Smooth muscle cell (in vitro differentiated cells): ENCODE measurements around the gene TPCN2. TPM values are rescaled to one million over a fixed set of nuclear protein-coding genes. Genes with fewer than 3 reads are reported as not detected.
"Not testable (repeated sequence)": the region's sequence is repeated elsewhere in the genome, so short reads cannot be mapped to it uniquely, and the experiment has no call there.

Experiments used
- DNase-seq: peaks from one replicate; lab custom pipeline; 2025; ENCODE audit not compliant: unreplicated experiment; lab: John Stamatoyannopoulos, UW
- H2AFZ ChIP-seq: fragments of 200-600 bp; sonication (generic); 2 replicates; pipeline ENCODE4 v1.6.0; 2016; ENCODE audit warnings: antibody characterized with exemption, low read depth, mild to moderate bottlenecking
- H3F3A ChIP-seq: fragments of 200-600 bp; sonication (generic); 2 replicates; pipeline ENCODE4 v1.6.0; 2017; ENCODE audit warnings: antibody characterized with exemption, low read depth
- H3K27ac ChIP-seq: fragments of 200-600 bp; sonication (generic); 2 replicates; pipeline ENCODE4 v1.5.1; 2016; ENCODE audit warnings: low read depth, mild to moderate bottlenecking
- H3K27me3 ChIP-seq: fragments of 200-600 bp; sonication (generic); 2 replicates; pipeline ENCODE4 v1.6.1; 2016; ENCODE audit warnings: low read depth, mild to moderate bottlenecking
- H3K36me3 ChIP-seq: fragments of 200-600 bp; sonication (generic); 2 replicates; pipeline ENCODE4 v1.5.1; 2016; ENCODE audit warnings: low read depth
- H3K4me1 ChIP-seq: fragments of 200-600 bp; sonication (generic); 2 replicates; pipeline ENCODE4 v1.5.1; 2016; ENCODE audit warnings: low read depth
- H3K4me2 ChIP-seq: fragments of 200-600 bp; sonication (generic); 2 replicates; pipeline ENCODE4 v1.6.0; 2016; ENCODE audit warnings: mild to moderate bottlenecking
- H3K4me3 ChIP-seq: fragments of 200-600 bp; sonication (generic); 2 replicates; pipeline ENCODE4 v1.5.1; 2016; ENCODE audit warnings: mild to moderate bottlenecking
- H3K79me2 ChIP-seq: fragments of 200-600 bp; sonication (generic); 2 replicates; pipeline ENCODE4 v1.6.0; 2016; ENCODE audit warnings: low read depth, mild to moderate bottlenecking
- H3K9ac ChIP-seq: fragments of 200-600 bp; sonication (generic); 2 replicates; pipeline ENCODE4 v1.6.0; 2016; ENCODE audit warnings: low read depth
- H3K9me3 ChIP-seq: fragments of 200-600 bp; sonication (generic); replicated peaks from 2 replicates; pipeline ENCODE4 v1.5.1; 2016; ENCODE audit warnings: low read depth
- H4K20me1 ChIP-seq: fragments of 200-600 bp; sonication (generic); 2 replicates; pipeline ENCODE4 v1.6.0; 2016; ENCODE audit warnings: low read depth
- CTCF ChIP-seq: fragments of 200-600 bp; sonication (generic); IDR thresholded peaks from 2 replicates; pipeline ENCODE4 v1.5.1; 2017; ENCODE audit warnings: borderline replicate concordance, mild to moderate bottlenecking, antibody characterized with exemption; ENCODE audit not compliant: insufficient read depth, poor library complexity, severe bottlenecking
- WGBS: methylation state at CpG from one replicate; pipeline ENCODE4 v1.1.7; 2016; ENCODE audit warnings: low lambda C conversion rate; 5-methylcytosine and 5-hydroxymethylcytosine counted together
- polyA plus RNA-seq: library from polyadenylated mRNA; unstranded; fragments of >200 nt; fragmentation: Nextera tagmentation; extraction: Ambion mirVana; gene quantifications from 2 replicates; pipeline ENCODE4 v1.2.1, GENCODE V29; 2016
- total RNA-seq: library from RNA; depleted of rRNA; stranded (reverse); fragments of >200 nt; gene quantifications from 2 replicates; pipeline ENCODE4 v1.2.3, GENCODE V29; 2014

TPCN2 gene
- total RNA-seq: 5.9 and 7.4 TPM in 2 replicates
- polyA plus RNA-seq: 10.5 and 13.6 TPM in 2 replicates

- no peak for TF ChIP-seq CTCF
- under 1% methylated on average over 68 of the region's 76 CpGs for WGBS
- H3K4me2 ChIP-seq: peak within 1 kb of the TSS; percentile 92
- peak within 1 kb of the TSS; percentile 88 for H3K9ac ChIP-seq
- H3K27ac ChIP-seq: no peak within 1 kb of the TSS
- peak; percentile 76 for DNase-seq
- H3K4me1 ChIP-seq: peaks cover 11% of the 10 kb centered on the region
- peaks cover 30% of the 10 kb centered on the region for H4K20me1 ChIP-seq
- peak within 1 kb of the TSS; percentile 79 for H3K4me3 ChIP-seq
- H3K9me3 ChIP-seq: no peaks in the 10 kb centered on the region
- peak within 1 kb of the TSS; percentile 87 for H2AFZ ChIP-seq
- peaks cover 11% of the 10 kb centered on the region for H3F3A ChIP-seq
- H3K36me3 ChIP-seq: no peaks in the 10 kb centered on the region
- H3K79me2 ChIP-seq: peaks cover 29% of the 10 kb centered on the region
- no peaks in the 10 kb centered on the region for H3K27me3 ChIP-seq
Measured at GRCh38 chr11:69048694-69049489, at the start of gene TPCN2. Gene TPCN2 (plus strand): TSS chr11:69048932. CDS start chr11:69048998, 66 bp downstream.

- TF ChIP-seq CTCF: no peak
- Histone ChIP-seq H3K4me3 (no peak overlapping the region), H3K9ac (no peak overlapping the region), H3K27me3 (no peaks in the 10 kb centered on the region), H3K4me1 (no peaks in the 10 kb centered on the region), H3K27ac (no peak overlapping the region), H3K9me3 (no peaks in the 10 kb centered on the region), H3F3A (peaks cover 13% of the 10 kb centered on the region), H4K20me1 (no peaks in the 10 kb centered on the region), H2AFZ (no peak overlapping the region), H3K36me3 (no peaks in the 10 kb centered on the region), H3K4me2 (no peak overlapping the region), H3K79me2 (no peaks in the 10 kb centered on the region)
- WGBS: 92% methylated on average over 8 of the region's 8 CpGs
- DNase-seq: no peak
Measured at GRCh38 chr11:68999093-68999747, 49.5 kb upstream of the TPCN2 start.

GRCh38 chr11:68999748-69000355 lies 48.9 kb upstream of the TPCN2 start:
- not testable (repeated sequence) for H3K36me3 ChIP-seq, H3K9ac ChIP-seq, H3K4me1 ChIP-seq, H3K27ac ChIP-seq, H3K27me3 ChIP-seq, H4K20me1 ChIP-seq, H3K79me2 ChIP-seq, H2AFZ ChIP-seq, H3K4me2 ChIP-seq, DNase-seq, H3K9me3 ChIP-seq, H3K4me3 ChIP-seq
- WGBS: 93% methylated on average over 12 of the region's 12 CpGs
- peaks cover 13% of the 10 kb centered on the region for H3F3A ChIP-seq

GRCh38 chr11:69000391-69000790 lies 48.3 kb upstream of the TPCN2 start:
- peak overlapping the region; percentile 53 for H3K27ac ChIP-seq
- H4K20me1 ChIP-seq: no peaks in the 10 kb centered on the region
- DNase-seq: no peak
- no peaks in the 10 kb centered on the region for H3K27me3 ChIP-seq
- no peaks in the 10 kb centered on the region for H3K4me1 ChIP-seq
- H3K36me3 ChIP-seq: no peaks in the 10 kb centered on the region
- H2AFZ ChIP-seq: no peak overlapping the region
- no peaks in the 10 kb centered on the region for H3K9me3 ChIP-seq
- WGBS: 93% methylated on average over 5 of the region's 5 CpGs
- H3K79me2 ChIP-seq: no peaks in the 10 kb centered on the region
- TF ChIP-seq CTCF: no peak
- no peak overlapping the region for H3K4me3 ChIP-seq
- H3K9ac ChIP-seq: no peak overlapping the region
- H3F3A ChIP-seq: peaks cover 13% of the 10 kb centered on the region
- no peak overlapping the region for H3K4me2 ChIP-seq
